ENCODE data around the gene NUP188.

The NUP188 gene

DNA sequence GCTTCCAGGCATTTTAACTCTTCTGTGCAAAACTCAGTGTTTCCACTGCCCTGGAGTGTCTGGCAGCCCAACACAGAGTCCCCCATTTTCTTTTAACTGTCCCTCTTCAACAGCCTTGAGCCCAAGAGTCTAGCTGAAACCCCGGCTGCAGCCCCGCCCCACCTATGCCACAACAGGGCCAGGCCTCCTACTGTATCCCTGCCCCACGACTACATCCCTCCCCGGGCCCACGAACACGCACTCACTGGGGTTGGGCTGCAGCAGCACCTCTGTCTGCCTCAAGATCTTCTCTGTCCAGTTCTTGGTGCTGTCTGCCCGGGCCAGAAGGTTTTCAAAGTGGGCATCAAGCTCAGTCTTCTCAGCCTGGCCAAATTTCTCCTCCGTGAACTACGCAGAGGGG lies 74.5 kb downstream of the NUP188 start:
- TF ChIP-seq CTCF (IDR thresholded peaks at IDR 0.05; ENCODE audit: insufficient read depth, low read depth, low read length, missing control alignments) = no peak
- DNase-seq (ENCODE audit: low read depth) = no peak
- H3K4me3 ChIP-seq (ENCODE audit: low read depth, low read length) = no peak overlapping the region

- no peak for DNase-seq (ENCODE audit: low read depth)
- TF ChIP-seq CTCF (IDR thresholded peaks at IDR 0.05; ENCODE audit: insufficient read depth, low read depth, low read length, missing control alignments) = no peak
- no peak overlapping the region for H3K4me3 ChIP-seq (ENCODE audit: low read depth, low read length)
These were observed 75.8 kb downstream of the NUP188 start for GRCh38 chr9:129023036-129023907.

- no peak overlapping the region for H3K4me3 ChIP-seq (ENCODE audit: low read depth, low read length)
- DNase-seq (ENCODE audit: low read depth) = no peak
- no peak for TF ChIP-seq CTCF (IDR thresholded peaks at IDR 0.05; ENCODE audit: insufficient read depth, low read depth, low read length, missing control alignments)
These were observed 76.4 kb downstream of the NUP188 start for GRCh38 chr9:129023908-129024233.

DNA sequence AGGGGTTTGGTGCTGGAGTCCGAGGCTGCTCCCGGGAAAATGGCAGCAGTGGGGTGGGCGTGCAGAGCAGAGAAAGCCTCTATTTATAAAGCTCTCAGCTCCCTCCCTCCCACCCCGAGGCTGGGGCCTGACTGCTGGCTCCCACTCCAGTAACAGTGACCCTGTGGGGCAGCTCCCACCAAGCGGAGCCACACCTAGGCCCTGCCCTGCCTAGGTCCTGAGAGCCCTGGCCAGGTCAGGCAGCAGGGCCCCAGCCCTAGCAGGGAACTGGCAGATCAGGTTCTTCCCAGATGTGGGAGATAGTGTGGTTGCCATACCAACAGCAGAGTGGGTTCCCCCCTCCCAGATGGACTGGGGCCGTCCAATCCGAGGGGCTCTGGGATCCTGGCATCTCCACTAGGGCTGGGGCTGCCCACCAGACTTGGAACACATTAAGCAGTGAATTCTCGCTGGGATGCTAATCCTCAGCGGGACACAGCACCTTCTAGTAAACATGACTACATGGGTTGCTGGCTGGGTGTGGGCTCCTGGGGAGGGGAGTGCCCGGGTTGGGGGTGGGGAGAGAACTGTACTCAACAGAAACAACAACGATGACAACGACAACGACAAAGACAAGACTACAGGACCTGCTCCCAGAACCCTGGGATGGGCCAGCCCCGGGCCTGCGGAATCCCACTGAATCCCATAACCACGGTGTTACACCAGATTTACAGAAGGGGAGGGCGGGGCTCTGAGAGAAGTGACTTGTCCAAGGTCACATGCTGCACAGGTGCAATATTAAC lies 79.1 kb downstream of the NUP188 start:
- TF ChIP-seq CTCF (IDR thresholded peaks at IDR 0.05; ENCODE audit: insufficient read depth, low read depth, low read length, missing control alignments) = no peak
- no peak for DNase-seq (ENCODE audit: low read depth)
- H3K4me3 ChIP-seq (ENCODE audit: low read depth, low read length) = peak overlapping the region; percentile 92

DNA sequence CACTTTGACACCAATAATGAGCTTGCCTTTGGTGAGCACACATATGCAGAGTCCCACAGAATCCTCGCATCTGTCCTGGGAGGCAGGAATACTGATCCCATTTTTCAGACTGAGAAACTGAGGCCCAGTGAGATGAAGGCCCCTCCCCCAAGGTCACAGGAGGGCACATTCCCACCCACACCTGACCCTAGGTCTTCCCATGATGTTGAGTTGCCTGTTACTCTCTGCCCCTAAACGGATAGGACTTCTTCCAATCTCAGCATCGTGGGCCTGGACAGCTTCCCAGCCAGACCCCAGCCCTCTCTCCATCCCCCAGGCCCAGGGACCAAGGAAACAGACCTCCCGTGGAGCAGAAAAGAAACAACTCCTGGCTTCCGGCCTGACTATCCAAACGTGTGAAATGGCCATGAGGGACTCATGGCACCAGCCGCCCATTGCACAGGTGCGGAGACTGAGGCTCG lies 79.8 kb downstream of the NUP188 start:
- no peak for DNase-seq (ENCODE audit: low read depth)
- TF ChIP-seq CTCF (IDR thresholded peaks at IDR 0.05; ENCODE audit: insufficient read depth, low read depth, low read length, missing control alignments) = no peak

GRCh38 chr9:129027685-129028191 lies 80.2 kb downstream of the NUP188 start:
- H3K4me3 ChIP-seq (ENCODE audit: low read depth, low read length) = peak overlapping the region; percentile 92
- DNase-seq (ENCODE audit: low read depth) = peak; percentile 84
- TF ChIP-seq CTCF (IDR thresholded peaks at IDR 0.05; ENCODE audit: insufficient read depth, low read depth, low read length, missing control alignments) = no peak

More for the DNA sequence above, 79.8 kb downstream of the NUP188 start:
- H3K4me3 ChIP-seq (ENCODE audit: low read depth, low read length) = peak overlapping the region; percentile 92

Data from GM12865 (cell line).